PC-9 (cell line): ENCODE measurements around the gene NEK8.
"Not testable (repeated sequence)": the region's sequence is repeated elsewhere in the genome, so short reads cannot be mapped to it uniquely, and the experiment has no call there.

Source experiments
- EZH2 ChIP-seq: fragments of 200-600 bp; sonication (generic); IDR thresholded peaks from 2 replicates; pipeline ENCODE4 v1.8.0; 2017; ENCODE audit warnings: antibody characterized with exemption, low read depth
- TF ChIP-seq, protein P1 (sequence below): fragments of 200-600 bp; sonication (generic); conservative IDR thresholded peaks from 2 replicates; pipeline ENCODE4 v1.6.1; 2017; ENCODE audit warnings: mixed run types, antibody characterized with exemption, mild to moderate bottlenecking, moderate library complexity

DNA sequence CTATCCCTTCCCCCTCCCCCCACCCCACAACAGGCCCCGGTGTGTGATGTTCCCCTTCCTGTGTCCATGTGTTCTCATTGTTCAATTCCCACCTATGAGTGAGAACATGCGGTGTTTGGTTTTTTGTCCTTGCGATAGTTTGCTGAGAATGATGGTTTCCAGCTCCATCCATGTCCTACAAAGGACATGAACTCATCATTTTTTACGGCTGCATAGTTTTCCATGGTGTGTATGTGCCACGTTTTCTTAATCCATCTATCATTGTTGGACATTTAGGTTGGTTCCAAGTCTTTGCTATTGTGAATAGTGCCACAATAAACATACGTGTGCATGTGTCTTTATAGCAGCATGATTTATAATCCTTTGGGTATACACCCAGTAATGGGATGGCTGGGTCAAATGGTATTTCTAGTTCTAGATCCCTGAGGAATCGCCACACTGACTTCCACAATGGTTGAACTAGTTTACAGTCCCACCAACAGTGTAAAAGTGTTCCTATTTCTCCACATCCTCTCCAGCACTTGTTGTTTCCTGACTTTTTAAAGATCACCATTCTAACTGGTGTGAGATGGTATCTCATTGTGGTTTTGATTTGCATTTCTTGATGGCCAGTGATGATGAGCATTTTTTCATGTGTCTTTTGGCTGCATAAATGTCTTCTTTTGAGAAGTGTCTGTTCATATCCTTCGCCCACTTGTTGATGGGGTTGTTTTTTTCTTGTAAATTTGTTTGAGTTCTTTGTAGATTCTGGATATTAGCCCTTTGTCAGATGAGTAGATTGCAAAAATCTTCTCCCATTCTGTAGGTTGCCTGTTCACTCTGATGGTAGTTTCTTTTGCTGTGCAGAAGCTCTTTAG is 7.6 kb downstream of the NEK8 start:
- TF ChIP-seq, protein P1, sequence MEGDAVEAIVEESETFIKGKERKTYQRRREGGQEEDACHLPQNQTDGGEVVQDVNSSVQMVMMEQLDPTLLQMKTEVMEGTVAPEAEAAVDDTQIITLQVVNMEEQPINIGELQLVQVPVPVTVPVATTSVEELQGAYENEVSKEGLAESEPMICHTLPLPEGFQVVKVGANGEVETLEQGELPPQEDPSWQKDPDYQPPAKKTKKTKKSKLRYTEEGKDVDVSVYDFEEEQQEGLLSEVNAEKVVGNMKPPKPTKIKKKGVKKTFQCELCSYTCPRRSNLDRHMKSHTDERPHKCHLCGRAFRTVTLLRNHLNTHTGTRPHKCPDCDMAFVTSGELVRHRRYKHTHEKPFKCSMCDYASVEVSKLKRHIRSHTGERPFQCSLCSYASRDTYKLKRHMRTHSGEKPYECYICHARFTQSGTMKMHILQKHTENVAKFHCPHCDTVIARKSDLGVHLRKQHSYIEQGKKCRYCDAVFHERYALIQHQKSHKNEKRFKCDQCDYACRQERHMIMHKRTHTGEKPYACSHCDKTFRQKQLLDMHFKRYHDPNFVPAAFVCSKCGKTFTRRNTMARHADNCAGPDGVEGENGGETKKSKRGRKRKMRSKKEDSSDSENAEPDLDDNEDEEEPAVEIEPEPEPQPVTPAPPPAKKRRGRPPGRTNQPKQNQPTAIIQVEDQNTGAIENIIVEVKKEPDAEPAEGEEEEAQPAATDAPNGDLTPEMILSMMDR = not testable (repeated sequence)
- not testable (repeated sequence) for TF ChIP-seq EZH2
